ENCODE data around the gene LRSAM1. TPM values are rescaled to one million over a fixed set of nuclear protein-coding genes. Genes with fewer than 3 reads are reported as not detected.

Gene LRSAM1
- total RNA-seq, 1 donor from 2014 or later = 23.8 TPM

GRCh38 chr9:127531676-127532075 is 80.4 kb downstream of the LRSAM1 start:
- Mint-ChIP-seq H3K36me3 (ENCODE audit: low read depth) (peaks cover 12% of the 10 kb centered on the region), H3K27me3 (ENCODE audit: insufficient read depth) (no peaks in the 10 kb centered on the region), H3K27ac (no peak overlapping the region), H3K9me3 (peaks cover under 1% of the 10 kb centered on the region), H3K4me1 (ENCODE audit: low read depth) (no peaks in the 10 kb centered on the region), H3K4me3 (no peak overlapping the region)
- intact Hi-C loops (cut with micrococcal nuclease) = no loop called here
- no peak for DNase-seq (ENCODE audit: low spot score)

- no peaks in the 10 kb centered on the region for H3K4me1 Mint-ChIP-seq (ENCODE audit: low read depth)
- no peak for DNase-seq (ENCODE audit: low spot score)
- intact Hi-C loops (cut with micrococcal nuclease) = no loop called here
- no peaks in the 10 kb centered on the region for H3K27me3 Mint-ChIP-seq (ENCODE audit: insufficient read depth)
- no peaks in the 10 kb centered on the region for H3K9me3 Mint-ChIP-seq
- H3K4me3 Mint-ChIP-seq = no peak overlapping the region
- peaks cover 5% of the 10 kb centered on the region for H3K36me3 Mint-ChIP-seq (ENCODE audit: low read depth)
- H3K27ac Mint-ChIP-seq = no peak overlapping the region
Observed at GRCh38 chr9:127534250-127534906, 83.1 kb downstream of the LRSAM1 start.

GRCh38 chr9:127534931-127535330 is 83.6 kb downstream of the LRSAM1 start:
- H3K4me1 Mint-ChIP-seq (ENCODE audit: low read depth) = no peaks in the 10 kb centered on the region
- H3K4me3 Mint-ChIP-seq = no peak overlapping the region
- no peaks in the 10 kb centered on the region for H3K9me3 Mint-ChIP-seq
- no peaks in the 10 kb centered on the region for H3K27me3 Mint-ChIP-seq (ENCODE audit: insufficient read depth)
- H3K27ac Mint-ChIP-seq = no peak overlapping the region
- DNase-seq (ENCODE audit: low spot score) = no peak
- H3K36me3 Mint-ChIP-seq (ENCODE audit: low read depth) = peaks cover 5% of the 10 kb centered on the region
- intact Hi-C loops (cut with micrococcal nuclease) = no loop called here

GRCh38 chr9:127535396-127535795 is 84.1 kb downstream of the LRSAM1 start:
- intact Hi-C loops (cut with micrococcal nuclease) = no loop called here
- Mint-ChIP-seq H3K27me3 (ENCODE audit: insufficient read depth) (no peaks in the 10 kb centered on the region), H3K4me3 (no peak overlapping the region), H3K4me1 (ENCODE audit: low read depth) (no peaks in the 10 kb centered on the region), H3K36me3 (ENCODE audit: low read depth) (peaks cover 5% of the 10 kb centered on the region), H3K9me3 (no peaks in the 10 kb centered on the region), H3K27ac (no peak overlapping the region)
- DNase-seq (ENCODE audit: low spot score) = no peak

GRCh38 chr9:127535834-127536233 is 84.5 kb downstream of the LRSAM1 start:
- no peak overlapping the region for H3K4me3 Mint-ChIP-seq
- H3K36me3 Mint-ChIP-seq (ENCODE audit: low read depth) = peaks cover 2% of the 10 kb centered on the region
- DNase-seq (ENCODE audit: low spot score) = no peak
- H3K27ac Mint-ChIP-seq = no peak overlapping the region
- intact Hi-C loops (cut with micrococcal nuclease) = no loop called here
- no peaks in the 10 kb centered on the region for H3K27me3 Mint-ChIP-seq (ENCODE audit: insufficient read depth)
- H3K4me1 Mint-ChIP-seq (ENCODE audit: low read depth) = no peaks in the 10 kb centered on the region
- H3K9me3 Mint-ChIP-seq = no peaks in the 10 kb centered on the region

GRCh38 chr9:127536499-127536898 is 85.2 kb downstream of the LRSAM1 start:
- H3K9me3 Mint-ChIP-seq = no peaks in the 10 kb centered on the region
- peaks cover 2% of the 10 kb centered on the region for H3K36me3 Mint-ChIP-seq (ENCODE audit: low read depth)
- DNase-seq (ENCODE audit: low spot score) = no peak
- H3K27me3 Mint-ChIP-seq (ENCODE audit: insufficient read depth) = no peaks in the 10 kb centered on the region
- H3K27ac Mint-ChIP-seq = no peak overlapping the region
- H3K4me3 Mint-ChIP-seq = no peak overlapping the region
- H3K4me1 Mint-ChIP-seq (ENCODE audit: low read depth) = no peaks in the 10 kb centered on the region
- intact Hi-C loops (cut with micrococcal nuclease) = no loop called here

GRCh38 chr9:127537014-127537413 is 85.7 kb downstream of the LRSAM1 start:
- no peak for DNase-seq (ENCODE audit: low spot score)
- Mint-ChIP-seq H3K4me1 (ENCODE audit: low read depth) (no peaks in the 10 kb centered on the region), H3K27me3 (ENCODE audit: insufficient read depth) (no peaks in the 10 kb centered on the region), H3K36me3 (ENCODE audit: low read depth) (no peaks in the 10 kb centered on the region), H3K27ac (no peak overlapping the region), H3K4me3 (no peak overlapping the region), H3K9me3 (no peaks in the 10 kb centered on the region)
- intact Hi-C loops (cut with micrococcal nuclease) = no loop called here

- no peak overlapping the region for H3K4me3 Mint-ChIP-seq
- intact Hi-C loops (cut with micrococcal nuclease) = no loop called here
- H3K36me3 Mint-ChIP-seq (ENCODE audit: low read depth) = no peaks in the 10 kb centered on the region
- no peak overlapping the region for H3K27ac Mint-ChIP-seq
- no peaks in the 10 kb centered on the region for H3K4me1 Mint-ChIP-seq (ENCODE audit: low read depth)
- no peaks in the 10 kb centered on the region for H3K27me3 Mint-ChIP-seq (ENCODE audit: insufficient read depth)
- H3K9me3 Mint-ChIP-seq = no peaks in the 10 kb centered on the region
- DNase-seq (ENCODE audit: low spot score) = no peak
Observed at GRCh38 chr9:127537792-127538191, 86.5 kb downstream of the LRSAM1 start.

GRCh38 chr9:127538849-127539258 is 87.5 kb downstream of the LRSAM1 start:
- DNase-seq (ENCODE audit: low spot score) = no peak
- H3K4me1 Mint-ChIP-seq (ENCODE audit: low read depth) = peaks cover 5% of the 10 kb centered on the region
- no peak overlapping the region for H3K27ac Mint-ChIP-seq
- H3K9me3 Mint-ChIP-seq = no peaks in the 10 kb centered on the region
- H3K27me3 Mint-ChIP-seq (ENCODE audit: insufficient read depth) = no peaks in the 10 kb centered on the region
- no peak overlapping the region for H3K4me3 Mint-ChIP-seq
- peaks cover 3% of the 10 kb centered on the region for H3K36me3 Mint-ChIP-seq (ENCODE audit: low read depth)
- intact Hi-C loops (cut with micrococcal nuclease) = no loop called here

- Mint-ChIP-seq H3K9me3 (no peaks in the 10 kb centered on the region), H3K27ac (no peak overlapping the region), H3K4me3 (no peak overlapping the region), H3K4me1 (ENCODE audit: low read depth) (peaks cover 6% of the 10 kb centered on the region), H3K36me3 (ENCODE audit: low read depth) (peaks cover 3% of the 10 kb centered on the region), H3K27me3 (ENCODE audit: insufficient read depth) (no peaks in the 10 kb centered on the region)
- DNase-seq (ENCODE audit: low spot score) = no peak
- intact Hi-C loops (cut with micrococcal nuclease) = no loop called here
Observed at GRCh38 chr9:127539259-127539981, 88.1 kb downstream of the LRSAM1 start.

GRCh38 chr9:127539982-127540663 is 88.8 kb downstream of the LRSAM1 start:
- H3K36me3 Mint-ChIP-seq (ENCODE audit: low read depth) = peaks cover 3% of the 10 kb centered on the region
- H3K27ac Mint-ChIP-seq = no peak overlapping the region
- DNase-seq (ENCODE audit: low spot score) = no peak
- H3K4me1 Mint-ChIP-seq (ENCODE audit: low read depth) = peaks cover 6% of the 10 kb centered on the region
- no peaks in the 10 kb centered on the region for H3K9me3 Mint-ChIP-seq
- intact Hi-C loops (cut with micrococcal nuclease) = no loop called here
- H3K4me3 Mint-ChIP-seq = no peak overlapping the region
- H3K27me3 Mint-ChIP-seq (ENCODE audit: insufficient read depth) = no peaks in the 10 kb centered on the region

GRCh38 chr9:127540664-127541041 is 89.3 kb downstream of the LRSAM1 start:
- H3K27ac Mint-ChIP-seq = no peak overlapping the region
- intact Hi-C loops (cut with micrococcal nuclease) = no loop called here
- H3K9me3 Mint-ChIP-seq = no peaks in the 10 kb centered on the region
- no peak overlapping the region for H3K4me3 Mint-ChIP-seq
- H3K36me3 Mint-ChIP-seq (ENCODE audit: low read depth) = peaks cover 3% of the 10 kb centered on the region
- H3K4me1 Mint-ChIP-seq (ENCODE audit: low read depth) = peaks cover 6% of the 10 kb centered on the region
- no peak for DNase-seq (ENCODE audit: low spot score)
- no peaks in the 10 kb centered on the region for H3K27me3 Mint-ChIP-seq (ENCODE audit: insufficient read depth)

GRCh38 chr9:127541176-127541575 is 89.9 kb downstream of the LRSAM1 start:
- no peak overlapping the region for H3K27ac Mint-ChIP-seq
- no peaks in the 10 kb centered on the region for H3K9me3 Mint-ChIP-seq
- intact Hi-C loops (cut with micrococcal nuclease) = no loop called here
- no peak overlapping the region for H3K4me3 Mint-ChIP-seq
- DNase-seq (ENCODE audit: low spot score) = no peak
- H3K36me3 Mint-ChIP-seq (ENCODE audit: low read depth) = peaks cover 3% of the 10 kb centered on the region
- H3K27me3 Mint-ChIP-seq (ENCODE audit: insufficient read depth) = no peaks in the 10 kb centered on the region
- H3K4me1 Mint-ChIP-seq (ENCODE audit: low read depth) = peaks cover 8% of the 10 kb centered on the region

Data from activated T-helper 1 cell treated with anti-CD3 and anti-CD28 coated beads, Interleukin-12 subunit alpha, Interleukin-12 subunit beta, Interleukin-2, Interleukin-4 antibody, amounts not matched to agents 30 ng/mL and 10 ng/mL and 1 ng/mL, durations not matched to agents 14 hours and 24 hours and 36 hours (primary cell).